ENCODE data around the gene ARL4D. TPM values are rescaled to one million over a fixed set of nuclear protein-coding genes. Genes with fewer than 3 reads are reported as not detected.

The ARL4D gene
- total RNA-seq, 1 experiment from 2014 or later, result 4.5 TPM

- Histone ChIP-seq H3K9me3 (ENCODE audit: control insufficient read depth, insufficient read depth, low read depth, low read length) (peaks cover 14% of the 10 kb centered on the region; the same call in 1 of the 2 replicates), H3K27me3 (ENCODE audit: control insufficient read depth, insufficient read depth, low read length) (no peaks in the 10 kb centered on the region), H3K36me3 (ENCODE audit: control insufficient read depth, insufficient read depth, low read length) (no peaks in the 10 kb centered on the region), H3K27ac (ENCODE audit: low read length) (no peak overlapping the region), H3K4me1 (ENCODE audit: control insufficient read depth, insufficient read depth, low read length) (peaks cover 17% of the 10 kb centered on the region), H3K4me3 (ENCODE audit: low read depth in 2 of 2, low read length in 2 of 2) (no peak overlapping the region)
- in situ Hi-C loops (cut with HindIII; ENCODE audit: low pct_unique_long_range_greater_than_20kb, low sequenced_read_pairs), result no loop called here
- no peak for ATAC-seq
- CTCF ChIA-PET, result no interaction called here
- BruUV-seq (replicated peaks), result no TSS peak
- POLR2A ChIA-PET, result no interaction called here
- intact Hi-C loops (cut with micrococcal nuclease; ENCODE audit: unreplicated experiment), result no loop called here
- no peak for DNase-seq (ENCODE audit: low read depth, low spot score)
- TF ChIP-seq TCF7L2 (IDR thresholded peaks at IDR 0.05; ENCODE audit: low read depth, low read length) (no peak), SIN3A (IDR thresholded peaks at IDR 0.05; ENCODE audit: borderline replicate concordance, insufficient read depth, low read depth, low read length) (no peak), CTCF (IDR thresholded peaks at IDR 0.05) (no peak)
These were observed 45.4 kb upstream of the ARL4D start for GRCh38 chr17:43353393-43353792.

- no peak for TF ChIP-seq TCF7L2 (IDR thresholded peaks at IDR 0.05; ENCODE audit: low read depth, low read length)
- TF ChIP-seq CTCF (IDR thresholded peaks at IDR 0.05), result no peak
- TF ChIP-seq POLR2AphosphoS5 (IDR thresholded peaks at IDR 0.05; ENCODE audit: low read depth, low read length), result no peak
- no peak for TF ChIP-seq REST (IDR thresholded peaks at IDR 0.05; ENCODE audit: insufficient read depth in 1 of 2, low read depth in 2 of 2, low read length in 1 of 2)
- TF ChIP-seq SIN3A (IDR thresholded peaks at IDR 0.05; ENCODE audit: borderline replicate concordance, insufficient read depth, low read depth, low read length), result no peak
- intact Hi-C loops (cut with micrococcal nuclease; ENCODE audit: unreplicated experiment) (no loop called here), in situ Hi-C loops (cut with HindIII; ENCODE audit: low pct_unique_long_range_greater_than_20kb, low sequenced_read_pairs) (no loop called here)
- Histone ChIP-seq H3K27ac (ENCODE audit: low read length) (no peak overlapping the region), H3K36me3 (ENCODE audit: control insufficient read depth, insufficient read depth, low read length) (no peaks in the 10 kb centered on the region), H3K27me3 (ENCODE audit: control insufficient read depth, insufficient read depth, low read length) (no peaks in the 10 kb centered on the region), H3K9me3 (ENCODE audit: control insufficient read depth, insufficient read depth, low read depth, low read length) (peaks cover 6% of the 10 kb centered on the region; the same call in 1 of the 2 replicates), H3K4me1 (ENCODE audit: control insufficient read depth, insufficient read depth, low read length) (peaks cover 23% of the 10 kb centered on the region), H3K4me3 (ENCODE audit: low read depth in 2 of 2, low read length in 2 of 2) (no peak overlapping the region)
- DNase-seq (ENCODE audit: low read depth, low spot score) (no peak), ATAC-seq (no peak)
- ChIA-PET CTCF (no interaction called here), POLR2A (no interaction called here)
- no TSS peak for BruUV-seq (replicated peaks)
These were observed 44.4 kb upstream of the ARL4D start for GRCh38 chr17:43354371-43354770.

Measured in Panc1 (cell line).